Cardiac muscle cell (in vitro differentiated cells and primary cell): ENCODE data around the gene RPAP2. TPM values are rescaled to one million over a fixed set of nuclear protein-coding genes. Genes with fewer than 3 reads are reported as not detected.
"Not testable (repeated sequence)": the region's sequence is repeated elsewhere in the genome, so short reads cannot be mapped to it uniquely, and the experiment has no call there.

Source experiments
- DNase-seq, 2 donors: peaks; one replicate each; pipeline versions ENCODE4 v3.0.0 to v3.0.0-alpha.2; 2010 to 2017; ENCODE audit warnings: low read depth in 1 of 2, low spot score in 1 of 2
- H3K27ac ChIP-seq: fragments of 200-600 bp; sonication (generic); 2 replicates; pipeline ENCODE4 v1.5.1; 2016
- H3K27me3 ChIP-seq: fragments of 200-600 bp; sonication (generic); 2 replicates; pipeline ENCODE4 v1.6.0; 2016; ENCODE audit warnings: control low read depth
- H3K36me3 ChIP-seq: fragments of 200-600 bp; sonication (generic); 2 replicates; pipeline ENCODE4 v1.5.1; 2016; ENCODE audit warnings: control low read depth
- H3K4me1 ChIP-seq: fragments of 200-600 bp; sonication (generic); 2 replicates; pipeline ENCODE4 v1.8.1; 2017; ENCODE audit warnings: low read depth, mild to moderate bottlenecking, mixed run types
- H3K4me3 ChIP-seq: fragments of 200-600 bp; sonication (generic); 2 replicates; pipeline ENCODE4 v1.5.1; 2016; ENCODE audit warnings: mild to moderate bottlenecking
- H3K9me3 ChIP-seq: fragments of 200-600 bp; sonication (generic); 2 replicates; pipeline ENCODE4 v1.5.1; 2017; ENCODE audit warnings: low read depth, mild to moderate bottlenecking, control low read depth
- CTCF ChIP-seq: IDR thresholded peaks from 2 replicates; pipeline ENCODE4 v1.5.1; 2012; ENCODE audit warnings: low read depth, mild to moderate bottlenecking, low read length
- polyA plus RNA-seq: library from polyadenylated mRNA; unstranded; fragments of >200 nt; fragmentation: Nextera tagmentation; extraction: Ambion mirVana; gene quantifications from 2 replicates; pipeline ENCODE4 v1.2.1, GENCODE V29; 2016
- total RNA-seq: library from RNA; depleted of rRNA; stranded (reverse); fragments of >200 nt; gene quantifications from 2 replicates; pipeline ENCODE4 v1.2.3, GENCODE V29; 2016

Gene RPAP2
- total and polyA plus RNA-seq, 2 experiments from 2014 or later = 6.3 to 24.0 TPM

DNA sequence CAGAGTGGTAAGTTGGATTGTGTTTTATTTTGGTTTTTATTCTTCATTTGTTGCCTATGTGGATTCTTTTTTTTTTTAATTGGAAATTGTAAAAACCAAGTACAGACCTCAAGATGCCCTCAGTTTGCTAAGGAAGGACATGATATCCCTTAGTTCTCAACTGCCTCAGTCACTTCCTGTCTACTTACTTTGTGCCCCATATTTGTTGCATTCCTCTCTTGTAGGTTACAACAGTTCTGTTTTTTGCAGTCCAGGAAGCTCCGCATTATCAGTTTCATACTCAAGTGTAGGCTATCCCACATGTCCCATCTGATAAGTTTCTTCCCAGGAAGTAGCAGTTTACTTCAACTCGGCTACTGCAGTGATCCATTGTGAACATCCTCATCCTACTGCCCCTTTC is 82.0 kb downstream of the RPAP2 start:
- no peak for TF ChIP-seq CTCF
- Histone ChIP-seq H3K27me3 (no peaks in the 10 kb centered on the region), H3K9me3 (no peaks in the 10 kb centered on the region), H3K4me1 (no peaks in the 10 kb centered on the region), H3K36me3 (peaks cover 2% of the 10 kb centered on the region), H3K27ac (no peak overlapping the region), H3K4me3 (no peak overlapping the region)
- peak in 1 of 2 donors; percentile 25 for DNase-seq

DNA sequence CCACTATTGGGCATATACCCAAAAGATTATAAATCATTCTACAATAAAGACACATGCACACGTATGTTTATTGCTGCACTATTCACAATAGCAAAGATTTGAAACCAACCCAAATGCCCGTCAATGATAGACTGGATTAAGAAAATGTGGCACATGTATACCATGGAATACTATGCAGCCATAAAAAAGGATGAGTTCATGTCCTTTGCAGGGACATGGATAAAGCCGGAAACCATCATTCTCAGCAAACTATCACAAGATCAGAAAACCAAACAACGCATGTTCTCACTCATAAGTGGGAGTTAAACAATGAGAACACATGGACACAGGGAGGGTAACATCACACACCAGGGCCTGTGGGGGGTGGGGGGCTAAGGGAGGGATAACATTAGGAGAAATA is 95.1 kb downstream of the RPAP2 start:
- H3K27me3 ChIP-seq, H3K4me3 ChIP-seq, H3K4me1 ChIP-seq, H3K36me3 ChIP-seq, H3K9me3 ChIP-seq, H3K27ac ChIP-seq, DNase-seq: not testable (repeated sequence)

DNA sequence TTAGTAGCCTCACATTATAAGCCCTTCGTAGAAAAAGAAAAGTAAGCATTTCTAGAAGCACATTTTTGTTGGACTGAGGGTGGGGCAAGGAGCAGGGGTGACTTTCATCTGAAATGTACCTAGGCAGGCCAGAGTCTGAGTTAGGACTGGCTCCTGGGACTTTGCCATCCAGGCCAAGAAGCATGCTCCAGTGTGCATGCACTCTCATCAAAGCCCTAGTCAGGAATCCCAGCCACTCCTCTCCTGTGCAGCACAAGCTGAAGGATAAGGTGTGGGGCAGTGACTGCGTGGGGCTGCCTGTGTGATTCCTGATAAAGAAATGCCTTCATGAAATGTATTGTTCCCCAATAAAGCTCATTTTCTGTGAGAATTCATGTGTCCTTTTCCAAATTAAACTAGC is 99.7 kb downstream of the RPAP2 start:
- H3K9me3 ChIP-seq = no peaks in the 10 kb centered on the region
- H3K4me1 ChIP-seq = no peaks in the 10 kb centered on the region
- no peaks in the 10 kb centered on the region for H3K27me3 ChIP-seq
- H3K4me3 ChIP-seq = no peak overlapping the region
- no peak for TF ChIP-seq CTCF
- no peak for DNase-seq
- H3K27ac ChIP-seq = no peak overlapping the region
- no peaks in the 10 kb centered on the region for H3K36me3 ChIP-seq

DNA sequence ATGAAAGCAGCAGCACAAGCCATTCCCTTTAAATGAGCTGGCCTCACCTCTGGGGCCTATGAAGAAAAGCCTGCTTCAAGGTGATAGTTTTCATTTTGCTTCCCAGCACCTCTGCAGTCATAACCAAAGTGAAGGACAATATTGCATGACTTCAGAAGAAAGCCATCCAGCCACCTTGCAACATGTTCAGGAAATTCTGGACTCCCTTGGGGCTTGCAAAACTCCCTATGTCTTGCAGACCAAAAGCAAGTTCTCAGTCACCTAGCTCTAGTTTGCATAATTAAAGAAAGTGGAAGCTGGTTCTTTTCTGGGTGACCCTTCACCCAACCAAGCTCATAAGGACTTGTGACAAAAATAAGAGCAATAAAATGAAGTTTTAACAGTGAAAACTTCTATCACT is 100.2 kb downstream of the RPAP2 start:
- no peaks in the 10 kb centered on the region for H3K4me1 ChIP-seq
- TF ChIP-seq CTCF = no peak
- H3K9me3 ChIP-seq = no peaks in the 10 kb centered on the region
- no peaks in the 10 kb centered on the region for H3K27me3 ChIP-seq
- H3K27ac ChIP-seq = no peak overlapping the region
- no peak overlapping the region for H3K4me3 ChIP-seq
- no peaks in the 10 kb centered on the region for H3K36me3 ChIP-seq
- peak in 1 of 2 donors; percentile 31 for DNase-seq

DNA sequence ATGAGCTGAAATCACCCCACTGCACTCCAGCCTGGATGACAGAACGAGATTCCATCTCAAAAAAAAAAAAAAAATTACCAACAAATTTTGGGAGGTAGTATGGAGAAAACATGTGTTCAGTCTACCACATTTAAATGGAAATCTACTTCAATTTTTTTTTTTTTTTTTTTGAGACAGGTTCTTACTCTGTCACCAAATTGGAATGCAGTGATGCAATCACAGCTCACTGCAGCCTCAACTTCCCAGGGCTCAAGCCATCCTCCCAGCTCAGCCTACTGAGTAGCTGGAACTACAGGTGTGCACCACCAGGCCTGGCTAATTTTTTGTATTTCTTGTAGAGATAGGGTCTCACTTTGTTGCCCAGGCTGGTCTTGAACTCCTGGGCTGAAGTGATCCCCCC is 105.8 kb downstream of the RPAP2 start:
- Histone ChIP-seq H3K27ac (no peak overlapping the region), H3K9me3 (no peaks in the 10 kb centered on the region), H3K27me3 (no peaks in the 10 kb centered on the region), H3K4me1 (no peaks in the 10 kb centered on the region), H3K4me3 (no peak overlapping the region), H3K36me3 (no peaks in the 10 kb centered on the region)
- TF ChIP-seq CTCF = no peak
- peak in 1 of 2 donors; percentile 26 for DNase-seq

DNA sequence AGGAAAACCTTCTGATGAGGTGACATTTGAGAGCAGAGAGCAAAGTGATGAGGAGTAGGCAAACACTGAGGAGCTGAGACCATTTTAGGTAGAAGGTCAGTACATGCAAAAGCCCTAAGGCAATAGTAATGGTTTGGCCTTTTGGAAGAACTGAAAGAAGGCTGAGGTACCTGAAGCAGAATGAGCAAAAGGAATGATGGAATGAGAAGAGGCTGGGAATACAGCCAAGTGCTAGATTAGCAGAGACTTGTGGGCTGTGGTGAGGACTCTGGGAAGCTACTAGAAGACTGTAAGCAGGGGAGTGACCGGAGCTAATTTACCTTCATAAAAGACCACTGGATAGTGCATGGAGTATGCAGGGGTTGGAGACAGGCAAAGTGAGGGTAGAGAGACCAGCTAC is 110.0 kb downstream of the RPAP2 start:
- Histone ChIP-seq H3K36me3 (no peaks in the 10 kb centered on the region), H3K4me3 (no peak overlapping the region), H3K9me3 (no peaks in the 10 kb centered on the region), H3K27me3 (no peaks in the 10 kb centered on the region), H3K4me1 (no peaks in the 10 kb centered on the region), H3K27ac (no peak overlapping the region)
- TF ChIP-seq CTCF = no peak
- DNase-seq = peak in 1 of 2 donors; percentile 76
